HEK293T (cell line): ENCODE measurements around the gene SERTAD2.

Experiments used
- BHLHE40 ChIP-seq: fragments of 450-650 bp; IDR thresholded peaks from 2 replicates; pipeline ENCODE4 v1.6.1; 2016; ENCODE audit warnings: mild to moderate bottlenecking, moderate library complexity, borderline replicate concordance
- CTBP1 ChIP-seq: fragments of 450-650 bp; IDR thresholded peaks from 2 replicates; pipeline ENCODE4 v1.6.1; 2016; ENCODE audit warnings: borderline replicate concordance
- ELF4 ChIP-seq: fragments of 450-650 bp; IDR thresholded peaks from 2 replicates; pipeline ENCODE4 v1.6.1; 2017; ENCODE audit warnings: antibody characterized with exemption
- FOXA1 ChIP-seq: fragments of 450-650 bp; IDR thresholded peaks from 2 replicates; pipeline ENCODE4 v1.6.1; 2016; ENCODE audit warnings: mild to moderate bottlenecking
- FOXM1 ChIP-seq: fragments of 450-650 bp; IDR thresholded peaks from 2 replicates; pipeline ENCODE4 v1.6.1; 2017; ENCODE audit warnings: mild to moderate bottlenecking, borderline replicate concordance
- SP1 ChIP-seq: fragments of 450-650 bp; IDR thresholded peaks from 2 replicates; pipeline ENCODE4 v1.6.1; 2017
- ZNF384 ChIP-seq: fragments of 450-650 bp; IDR thresholded peaks from 2 replicates; pipeline ENCODE4 v1.6.1; 2016
- TF ChIP-seq, protein P1 (sequence below): fragments of 450-650 bp; IDR thresholded peaks from 2 replicates; pipeline ENCODE4 v1.6.1; 2016

DNA sequence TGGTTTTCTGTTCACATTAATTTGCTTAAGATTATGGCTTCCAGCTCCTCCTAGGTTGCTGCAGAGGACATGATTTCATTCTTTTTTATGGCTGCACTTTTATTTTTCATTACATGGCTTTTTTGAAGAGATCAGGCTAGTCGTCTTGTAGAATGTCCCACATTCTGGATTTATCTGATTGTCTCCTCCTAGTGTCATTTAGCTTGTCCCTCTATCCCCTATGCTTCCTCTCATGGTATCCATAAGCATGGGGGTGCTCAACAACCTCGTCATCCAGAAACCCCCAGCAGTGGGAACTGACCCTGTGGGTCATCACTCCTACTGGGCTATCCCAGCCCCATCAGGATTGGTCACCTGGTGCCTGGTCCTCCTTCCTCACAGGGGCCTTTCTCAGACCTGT lies 49.6 kb downstream of the SERTAD2 start:
- TF ChIP-seq CTBP1 (no peak), ELF4 (no peak), SP1 (no peak), BHLHE40 (no peak), ZNF384 (no peak), FOXM1 (no peak), FOXA1 (no peak)
- TF ChIP-seq, protein P1, sequence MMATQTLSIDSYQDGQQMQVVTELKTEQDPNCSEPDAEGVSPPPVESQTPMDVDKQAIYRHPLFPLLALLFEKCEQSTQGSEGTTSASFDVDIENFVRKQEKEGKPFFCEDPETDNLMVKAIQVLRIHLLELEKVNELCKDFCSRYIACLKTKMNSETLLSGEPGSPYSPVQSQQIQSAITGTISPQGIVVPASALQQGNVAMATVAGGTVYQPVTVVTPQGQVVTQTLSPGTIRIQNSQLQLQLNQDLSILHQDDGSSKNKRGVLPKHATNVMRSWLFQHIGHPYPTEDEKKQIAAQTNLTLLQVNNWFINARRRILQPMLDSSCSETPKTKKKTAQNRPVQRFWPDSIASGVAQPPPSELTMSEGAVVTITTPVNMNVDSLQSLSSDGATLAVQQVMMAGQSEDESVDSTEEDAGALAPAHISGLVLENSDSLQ = no peak
